H1 (cell line): ENCODE measurements around the gene FRS2. TPM values are rescaled to one million over a fixed set of nuclear protein-coding genes. Genes with fewer than 3 reads are reported as not detected.

Experiments used
- CTCF ChIA-PET: fragments of 300-600 bp; sonication (Branson Sonifier 250); formaldehyde crosslinking; loops from one replicate; lab custom pipeline; 2021; ENCODE audit not compliant: partially characterized antibody; lab: Charles Lee
- POLR2A ChIA-PET: fragments of 300-600 bp; sonication (Branson Sonifier 250); formaldehyde crosslinking; loops from one replicate; lab custom pipeline; 2021; ENCODE audit warnings: inconsistent platforms; ENCODE audit not compliant: partially characterized antibody; lab: Charles Lee
- DNase-seq, 2 experiments: peaks; one replicate each; pipeline versions ENCODE4 v3.0.0 to v3.0.0-alpha.2; 2010 to 2022; ENCODE audit warnings: low spot score in 2 of 2, low read depth in 1 of 2, mixed read lengths in 1 of 2
- FAIRE-seq: peaks from 2 replicates; lab custom pipeline; 2011; peaks lifted over from hg19 to GRCh38; lab: Jason Lieb, UNC
- H2AFZ ChIP-seq: 2 replicates; pipeline ENCODE4 v1.8.1; 2012; ENCODE audit warnings: low read length, inconsistent platforms
- H2AK5ac ChIP-seq: 2 replicates; pipeline ENCODE4 v1.6.1; 2013; ENCODE audit warnings: low read depth, low read length
- H2BK120ac ChIP-seq: replicated peaks from 2 replicates; pipeline ENCODE3; 2013; ENCODE audit warnings: low read depth, low read length, inconsistent platforms
- H2BK12ac ChIP-seq: 2 replicates; pipeline ENCODE4 v1.6.1; 2013; ENCODE audit warnings: low read depth, low read length
- H2BK15ac ChIP-seq: 2 replicates; pipeline ENCODE4 v1.6.1; 2013; ENCODE audit warnings: low read length
- H2BK20ac ChIP-seq: 2 replicates; pipeline ENCODE4 v1.6.1; 2013; ENCODE audit warnings: low read length
- H2BK5ac ChIP-seq: 2 replicates; pipeline ENCODE4 v1.6.1; 2013; ENCODE audit warnings: low read depth, low read length
- H3K14ac ChIP-seq: 2 replicates; pipeline ENCODE4 v1.6.1; 2013; ENCODE audit warnings: inconsistent platforms; ENCODE audit not compliant: insufficient read length
- H3K18ac ChIP-seq: 2 replicates; pipeline ENCODE4 v1.6.1; 2013; ENCODE audit warnings: low read length; ENCODE audit errors: extremely low read depth
- H3K23ac ChIP-seq: 2 replicates; pipeline ENCODE4 v1.6.1; 2013; ENCODE audit warnings: inconsistent platforms; ENCODE audit not compliant: insufficient read length
- H3K23me2 ChIP-seq: 2 replicates; pipeline ENCODE4 v1.6.1; 2013; ENCODE audit warnings: low read depth, low read length
- H3K27ac ChIP-seq: 2 replicates; pipeline ENCODE4 v1.6.1; 2011; ENCODE audit warnings: low read depth, low read length, inconsistent platforms
- H3K27me3 ChIP-seq, 4 experiments: replicated peaks in 1 of 4; 1 replicate in 1 of 4; 2 replicates in 3 of 4; pipeline versions ENCODE4 v1.6.1 to v1.8.1; 2011 to 2013; ENCODE audit warnings: low read length in 3 of 4, mild to moderate bottlenecking in 3 of 4, inconsistent platforms in 2 of 4, mixed read lengths in 2 of 4, moderate library complexity in 1 of 4; ENCODE audit not compliant: control insufficient read depth in 3 of 4, insufficient read depth in 3 of 4; ENCODE audit errors: extremely low read depth in 1 of 4
- H3K36me3 ChIP-seq, 4 experiments: 2 replicates each; pipeline versions ENCODE4 v1.6.1 to v1.8.1; 2011 to 2013; ENCODE audit warnings: mild to moderate bottlenecking in 4 of 4, low read length in 3 of 4, moderate library complexity in 2 of 4, control low read depth in 1 of 4, inconsistent platforms in 1 of 4; ENCODE audit not compliant: insufficient read depth in 4 of 4, control insufficient read depth in 2 of 4
- H3K4ac ChIP-seq: replicated peaks from 2 replicates; pipeline ENCODE3; 2013; ENCODE audit warnings: low read length, low read depth, mixed read lengths, inconsistent platforms; ENCODE audit not compliant: insufficient read length
- H3K4me1 ChIP-seq, 4 experiments: replicated peaks in 1 of 4; 1 replicate in 1 of 4; 2 replicates in 3 of 4; pipeline versions ENCODE4 v1.6.1 to v1.8.1; 2011 to 2013; ENCODE audit warnings: low read length in 3 of 4, inconsistent platforms in 2 of 4, mixed read lengths in 1 of 4; ENCODE audit not compliant: insufficient read depth in 4 of 4, control insufficient read depth in 3 of 4
- H3K4me2 ChIP-seq, 2 experiments: 2 replicates each; pipeline versions ENCODE4 v1.6.1 to v1.8.1; 2011 to 2013; ENCODE audit warnings: low read depth in 2 of 2, low read length in 2 of 2, control low read depth in 1 of 2, inconsistent platforms in 1 of 2, mild to moderate bottlenecking in 1 of 2; ENCODE audit not compliant: insufficient read depth in 1 of 2
- H3K4me3 ChIP-seq, 4 experiments: fragments of 200-600, 300-600 bp in 1 of 4; sonication (generic), shearing (Covaris generic), sonication (Bioruptor Twin) in 1 of 4; 2 replicates each; pipeline versions ENCODE4 v1.5.1 to v1.8.1; 2011 to 2016; ENCODE audit warnings: low read length in 4 of 4, low read depth in 3 of 4, control low read depth in 2 of 4, inconsistent platforms in 2 of 4, mild to moderate bottlenecking in 2 of 4, mixed read lengths in 1 of 4, moderate library complexity in 1 of 4; ENCODE audit not compliant: insufficient read depth in 2 of 4; ENCODE audit errors: extremely low read depth in 1 of 4
- H3K56ac ChIP-seq: replicated peaks from 2 replicates; pipeline ENCODE3; 2013; ENCODE audit warnings: low read depth, mild to moderate bottlenecking, mixed read lengths, low read length, inconsistent platforms; ENCODE audit not compliant: insufficient read length
- H3K79me1 ChIP-seq: 2 replicates; pipeline ENCODE4 v1.6.1; 2013; ENCODE audit warnings: low read depth, low read length, control low read depth
- H3K79me2 ChIP-seq, 2 experiments: 2 replicates each; pipeline versions ENCODE4 v1.6.1 to v1.8.1; 2012 to 2013; ENCODE audit warnings: low read length in 2 of 2, mild to moderate bottlenecking in 2 of 2, inconsistent platforms in 1 of 2; ENCODE audit not compliant: insufficient read depth in 2 of 2, control insufficient read depth in 1 of 2
- H3K9ac ChIP-seq, 4 experiments: replicated peaks in 1 of 4; 1 replicate in 1 of 4; 2 replicates in 3 of 4; pipeline versions ENCODE4 v1.6.1 to v1.8.1; 2011 to 2013; ENCODE audit warnings: low read depth in 3 of 4, low read length in 3 of 4, control low read depth in 2 of 4, mild to moderate bottlenecking in 2 of 4, moderate library complexity in 2 of 4, inconsistent platforms in 1 of 4; ENCODE audit errors: extremely low read depth in 1 of 4
- H3K9me3 ChIP-seq, 2 experiments: 2 replicates each; pipeline versions ENCODE4 v1.6.1 to v1.8.1; 2012 to 2013; ENCODE audit warnings: mild to moderate bottlenecking in 2 of 2, moderate library complexity in 2 of 2, control low read depth in 1 of 2, inconsistent platforms in 1 of 2, low read depth in 1 of 2, low read length in 1 of 2, mixed read lengths in 1 of 2; ENCODE audit not compliant: insufficient read depth in 2 of 2
- H4K20me1 ChIP-seq, 2 experiments: replicated peaks in 1 of 2; 2 replicates each; pipeline versions ENCODE3 to v1.8.1; 2011 to 2013; ENCODE audit warnings: inconsistent platforms in 2 of 2, low read length in 2 of 2, mild to moderate bottlenecking in 1 of 2; ENCODE audit not compliant: insufficient read depth in 2 of 2, control insufficient read depth in 1 of 2
- H4K5ac ChIP-seq: 2 replicates; pipeline ENCODE4 v1.6.1; 2013; ENCODE audit warnings: low read length, low read depth, mixed read lengths, inconsistent platforms; ENCODE audit not compliant: insufficient read length
- H4K8ac ChIP-seq: 2 replicates; pipeline ENCODE4 v1.8.0; 2013; ENCODE audit warnings: mild to moderate bottlenecking, moderate library complexity, low read length, inconsistent platforms; ENCODE audit not compliant: insufficient read depth; ENCODE audit errors: extremely low read depth
- H4K91ac ChIP-seq: replicated peaks from 2 replicates; pipeline ENCODE3; 2013; ENCODE audit warnings: low read length, mixed read lengths, inconsistent platforms; ENCODE audit not compliant: insufficient read length
- BCL11A ChIP-seq, 2 experiments: IDR thresholded peaks; one replicate each; pipeline ENCODE4 v1.6.1; 2011; ENCODE audit warnings: low read depth in 2 of 2, low read length in 2 of 2, mild to moderate bottlenecking in 2 of 2
- CBX5 ChIP-seq: fragments of 300-800, 300-1000 bp; sonication (generic); IDR thresholded peaks from 2 replicates; pipeline ENCODE4 v1.7.1; 2016; ENCODE audit warnings: antibody characterized with exemption, low read length, low read depth
- CBX8 ChIP-seq: fragments of 300-800, 300-1000 bp; sonication (generic); IDR thresholded peaks from 2 replicates; pipeline ENCODE4 v1.7.1; 2016; ENCODE audit warnings: low read depth, low read length, borderline replicate concordance
- EP300 ChIP-seq, 2 experiments: IDR thresholded peaks; 1 replicate in 1 of 2; 2 replicates in 1 of 2; pipeline ENCODE4 v1.6.1; 2011 to 2012; ENCODE audit warnings: low read depth in 2 of 2, low read length in 2 of 2, mild to moderate bottlenecking in 2 of 2, borderline replicate concordance in 1 of 2, inconsistent platforms in 1 of 2, moderate library complexity in 1 of 2
- GABPA ChIP-seq: IDR thresholded peaks from 2 replicates; pipeline ENCODE4 v1.6.1; 2011; ENCODE audit warnings: mild to moderate bottlenecking, low read length, moderate library complexity, borderline replicate concordance; ENCODE audit not compliant: insufficient read depth
- HDAC6 ChIP-seq: IDR thresholded peaks from one replicate; pipeline ENCODE4 v1.7.1; 2012; ENCODE audit warnings: low read depth, mild to moderate bottlenecking, inconsistent platforms, low read length, moderate library complexity
- KDM1A ChIP-seq: fragments of 200-600, 300-600 bp; sonication (generic); IDR thresholded peaks from 2 replicates; pipeline ENCODE4 v1.7.1; 2016; ENCODE audit warnings: mild to moderate bottlenecking, low read length, borderline replicate concordance
- MAFK ChIP-seq: IDR thresholded peaks from 2 replicates; pipeline ENCODE4 v1.6.1; 2012; ENCODE audit warnings: low read depth, mild to moderate bottlenecking, improper control_type of control experiment, low read length
- RBBP5 ChIP-seq: IDR thresholded peaks from 2 replicates; pipeline ENCODE4 v1.7.1; 2012; ENCODE audit warnings: low read depth, mild to moderate bottlenecking, inconsistent platforms, low read length, moderate library complexity, borderline replicate concordance
- RFX5 ChIP-seq: IDR thresholded peaks from 2 replicates; pipeline ENCODE4 v1.6.1; 2011; ENCODE audit warnings: low read depth, low read length, improper control_type of control experiment, borderline replicate concordance
- SP2 ChIP-seq: IDR thresholded peaks from 2 replicates; pipeline ENCODE4 v1.6.1; 2012; ENCODE audit warnings: mild to moderate bottlenecking, low read length, inconsistent platforms
- SUZ12 ChIP-seq: fragments of 200-600 bp; sonication (generic); IDR thresholded peaks from 2 replicates; pipeline ENCODE4 v1.6.1; 2012; ENCODE audit warnings: mild to moderate bottlenecking, inconsistent platforms, low read length, moderate library complexity, mixed read lengths
- TAF1 ChIP-seq: IDR thresholded peaks from 2 replicates; pipeline ENCODE4 v1.6.1; 2011; ENCODE audit warnings: mild to moderate bottlenecking, low read depth, low read length
- TEAD4 ChIP-seq: IDR thresholded peaks from 2 replicates; pipeline ENCODE4 v1.6.1; 2012; ENCODE audit warnings: low read depth, low read length, inconsistent platforms, mixed read lengths
- YY1 ChIP-seq: IDR thresholded peaks from 2 replicates; pipeline ENCODE4 v1.6.1; 2011; ENCODE audit warnings: low read depth, mild to moderate bottlenecking, low read length
- WGBS, 2 experiments: shearing (Covaris generic) in 1 of 2; methylation state at CpG; one replicate each; pipeline versions ENCODE4 v1.1.6 to v1.1.7; 2013 to 2015; ENCODE audit warnings: low lambda C conversion rate in 2 of 2, mixed read lengths in 2 of 2, inconsistent platforms in 1 of 2, low coverage in 1 of 2, missing lambda C conversion rate in 1 of 2; ENCODE audit not compliant: insufficient replicate concordance in 2 of 2, insufficient coverage in 1 of 2, insufficient read length in 1 of 2; ENCODE audit errors: extremely low coverage in 1 of 2, missing lambda C conversion rate in 1 of 2; 5-methylcytosine and 5-hydroxymethylcytosine counted together
- polyA plus RNA-seq, 7 experiments: library from polyadenylated mRNA; depleted of rRNA in 3 of 7; stranded (reverse) in 5 of 7; unstranded in 2 of 7; fragments of >200 nt in 5 of 7; fragments of 200-250 nt in 2 of 7; gene quantifications; 1 replicate in 5 of 7; 2 replicates in 1 of 7; 4 replicates in 1 of 7; pipeline versions ENCODE4 v1.2.1 to v1.2.3, GENCODE V29; 2011 to 2013; ENCODE audit warnings: missing spikeins in 2 of 7, mixed read lengths in 2 of 7
- total RNA-seq: library from RNA; stranded (reverse); fragmentation: NEBNext Ultra II Directional; extraction: Animal tissue kit (Norgen Biotek cat#: 25700); gene quantifications from 2 replicates; pipeline ENCODE4 v1.2.1, GENCODE V29; 2021

The FRS2 gene
- total and polyA plus RNA-seq, 2 of the 8 experiments (the other 6 are each of a cell fraction or from before 2014, with no cell fraction given), result 10.3 to 35.8 TPM

DNA sequence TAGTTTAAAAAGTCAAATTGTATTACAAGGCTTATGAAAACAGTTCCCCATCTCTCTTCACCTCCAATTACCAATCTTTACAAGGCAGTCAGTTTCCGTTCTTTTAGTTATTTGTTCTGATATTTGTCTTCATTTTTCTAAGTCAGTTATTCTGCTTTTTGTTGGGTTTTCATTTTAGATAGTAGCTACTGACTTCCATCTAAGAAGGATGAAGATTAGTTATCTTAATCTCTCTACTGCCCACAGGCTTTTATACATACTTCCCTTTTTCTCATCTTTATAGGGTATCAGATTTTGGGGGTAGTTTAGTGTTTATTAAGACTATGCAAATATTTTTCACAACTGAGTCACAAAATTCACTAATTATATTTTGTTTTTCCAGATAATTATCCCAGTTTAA, 38.4 kb downstream of the FRS2 start:
- Histone ChIP-seq H3K79me1 (0 out of 2 replicates have a peak, but pooled peaks cover 6% of the 10 kb centered on the region), H2BK12ac (no peak overlapping the region), H3K23ac (no peak overlapping the region), H4K91ac (no peak overlapping the region), H2BK5ac (no peak overlapping the region), H2AK5ac (no peak overlapping the region), H3K4me2 (no peak overlapping the region), H2BK20ac (no peak overlapping the region), H3K23me2 (no peaks in the 10 kb centered on the region), H4K20me1 (peaks cover 5 to 7% of the 10 kb centered on the region in 2 experiments), H3K9ac (no peak overlapping the region), H2BK120ac (no peak overlapping the region), H3K14ac (no peak overlapping the region), H3K27me3 (peaks cover 0 to 1% (median 0%) of the 10 kb centered on the region in 4 experiments; a peak in 1 of 7 replicates), H4K5ac (no peak overlapping the region), H3K27ac (no peak overlapping the region), H3K9me3 (no peaks in the 10 kb centered on the region), H3K4me3 (no peak overlapping the region), H3K4ac (no peak overlapping the region), H3K56ac (no peak overlapping the region), H3K79me2 (peaks cover 0 to 97% of the 10 kb centered on the region in 2 experiments; a peak in 3 of 4 replicates), H3K36me3 (no peaks in the 10 kb centered on the region), H3K4me1 (peaks cover 0 to 3% (median 1%) of the 10 kb centered on the region in 4 experiments; a peak in 3 of 7 replicates), H4K8ac (no peak overlapping the region), H2BK15ac (no peak overlapping the region), H3K18ac (no peak overlapping the region), H2AFZ (no peak overlapping the region)
- ChIA-PET CTCF (no interaction called here), POLR2A (interaction anchor here (0.7 kb wide), 1 partner anchor 46 kb away, joined by 3 read pairs; no protein-coding TSS in a partner anchor)
- FAIRE-seq (no peak), DNase-seq (no peak)
- 81% methylated on average over 1 of the region's 1 CpG; no CpG with 5 or more reads in 1 of the 2 experiments for WGBS, 2 experiments
- TF ChIP-seq SP2 (no peak), HDAC6 (no peak), EP300 (IDR thresholded peaks at IDR 0.05; ENCODE audit: borderline replicate concordance in 1 of 2, low read depth in 2 of 2, low read length in 2 of 2) (no peak), YY1 (no peak), KDM1A (no peak), GABPA (no peak), CBX8 (no peak), BCL11A (IDR thresholded peaks at IDR 0.05; ENCODE audit: low read depth in 2 of 2, low read length in 2 of 2) (no peak), MAFK (no peak), RBBP5 (no peak), SUZ12 (no peak), RFX5 (no peak), TEAD4 (no peak), TAF1 (no peak), CBX5 (no peak)
